Measurements from ENCODE around the gene MAP4K4.

GRCh38 chr2:101930019-101930418 is 232.5 kb downstream of the MAP4K4 start:
- TF ChIP-seq CTCF (IDR thresholded peaks at IDR 0.05; ENCODE audit: insufficient read depth, low read length, poor library complexity, severe bottlenecking) (no peak), EZH2phosphoT487 (conservative IDR thresholded peaks at IDR 0.05; ENCODE audit: low read length) (no peak)
